Dendritic cell treated with granulocyte-macrophage colony-stimulating factor and Interleukin-4, amounts not matched to agents 40 ng/mL and 50 ng/mL, for 4 days (primary cell): ENCODE measurements around the gene OGDH.

Experiments used
- H3K27ac Mint-ChIP-seq: one replicate; pipeline ENCODE4 v1.8.0; 2022; ENCODE audit warnings: mild to moderate bottlenecking, mixed read lengths
- H3K27me3 Mint-ChIP-seq: one replicate; pipeline ENCODE4 v1.8.0; 2022; ENCODE audit warnings: mild to moderate bottlenecking, mixed read lengths
- H3K36me3 Mint-ChIP-seq: one replicate; pipeline ENCODE4 v1.8.0; 2022; ENCODE audit warnings: low read depth, mixed read lengths
- H3K4me1 Mint-ChIP-seq: one replicate; pipeline ENCODE4 v1.8.0; 2022; ENCODE audit warnings: low read depth, mixed read lengths
- H3K4me3 Mint-ChIP-seq: one replicate; pipeline ENCODE4 v1.8.0; 2022; ENCODE audit warnings: mild to moderate bottlenecking, moderate library complexity, mixed read lengths
- H3K9me3 Mint-ChIP-seq: one replicate; pipeline ENCODE4 v1.8.0; 2022; ENCODE audit warnings: mixed read lengths
- intact Hi-C: fragments of 100-400 bp; cut with micrococcal nuclease; formaldehyde crosslinking; loops from one replicate; pipeline ENCODE4 v1.15.0; 2022

OGDH gene

GRCh38 chr7:44646176-44646920 is 39.9 kb downstream of the OGDH start:
- no peaks in the 10 kb centered on the region for H3K27me3 Mint-ChIP-seq
- no peak overlapping the region for H3K4me3 Mint-ChIP-seq
- H3K9me3 Mint-ChIP-seq: no peaks in the 10 kb centered on the region
- H3K36me3 Mint-ChIP-seq: peaks cover 92% of the 10 kb centered on the region
- peak overlapping the region; percentile 10 for H3K27ac Mint-ChIP-seq
- H3K4me1 Mint-ChIP-seq: peaks cover 11% of the 10 kb centered on the region
- intact Hi-C loops: no loop called here

GRCh38 chr7:44646921-44647636 is 40.7 kb downstream of the OGDH start:
- no peaks in the 10 kb centered on the region for H3K9me3 Mint-ChIP-seq
- H3K36me3 Mint-ChIP-seq: peaks cover 91% of the 10 kb centered on the region
- no peaks in the 10 kb centered on the region for H3K27me3 Mint-ChIP-seq
- H3K27ac Mint-ChIP-seq: no peak overlapping the region
- no peak overlapping the region for H3K4me3 Mint-ChIP-seq
- peaks cover 11% of the 10 kb centered on the region for H3K4me1 Mint-ChIP-seq
- intact Hi-C loops: no loop called here

GRCh38 chr7:44647981-44648714 is 41.7 kb downstream of the OGDH start:
- Mint-ChIP-seq H3K4me3 (no peak overlapping the region), H3K27me3 (no peaks in the 10 kb centered on the region), H3K27ac (no peak overlapping the region), H3K36me3 (peaks cover 97% of the 10 kb centered on the region), H3K9me3 (no peaks in the 10 kb centered on the region), H3K4me1 (peaks cover 11% of the 10 kb centered on the region)
- intact Hi-C loops: no loop called here

- intact Hi-C loops: no loop called here
- H3K27me3 Mint-ChIP-seq: no peaks in the 10 kb centered on the region
- H3K4me1 Mint-ChIP-seq: peaks cover 12% of the 10 kb centered on the region
- peaks cover 98% of the 10 kb centered on the region for H3K36me3 Mint-ChIP-seq
- H3K4me3 Mint-ChIP-seq: no peak overlapping the region
- no peaks in the 10 kb centered on the region for H3K9me3 Mint-ChIP-seq
- H3K27ac Mint-ChIP-seq: peak overlapping the region; percentile 25
These were observed 43.8 kb downstream of the OGDH start for GRCh38 chr7:44650242-44650641.

GRCh38 chr7:44650772-44651171 is 44.3 kb downstream of the OGDH start:
- H3K27me3 Mint-ChIP-seq: no peaks in the 10 kb centered on the region
- peaks cover 98% of the 10 kb centered on the region for H3K36me3 Mint-ChIP-seq
- H3K27ac Mint-ChIP-seq: peak overlapping the region; percentile 25
- H3K4me1 Mint-ChIP-seq: peaks cover 14% of the 10 kb centered on the region
- intact Hi-C loops: no loop called here
- no peaks in the 10 kb centered on the region for H3K9me3 Mint-ChIP-seq
- no peak overlapping the region for H3K4me3 Mint-ChIP-seq

- no peaks in the 10 kb centered on the region for H3K27me3 Mint-ChIP-seq
- intact Hi-C loops: no loop called here
- peaks cover 98% of the 10 kb centered on the region for H3K36me3 Mint-ChIP-seq
- H3K27ac Mint-ChIP-seq: no peak overlapping the region
- H3K9me3 Mint-ChIP-seq: peaks cover 17% of the 10 kb centered on the region
- H3K4me1 Mint-ChIP-seq: peaks cover 13% of the 10 kb centered on the region
- H3K4me3 Mint-ChIP-seq: no peak overlapping the region
These were observed 46.1 kb downstream of the OGDH start for GRCh38 chr7:44652535-44652934.

GRCh38 chr7:44654255-44654796 is 47.9 kb downstream of the OGDH start:
- intact Hi-C loops: no loop called here
- H3K9me3 Mint-ChIP-seq: peaks cover 26% of the 10 kb centered on the region
- no peak overlapping the region for H3K4me3 Mint-ChIP-seq
- no peaks in the 10 kb centered on the region for H3K27me3 Mint-ChIP-seq
- no peak overlapping the region for H3K27ac Mint-ChIP-seq
- H3K4me1 Mint-ChIP-seq: peaks cover 13% of the 10 kb centered on the region
- H3K36me3 Mint-ChIP-seq: peaks cover 98% of the 10 kb centered on the region

GRCh38 chr7:44655341-44655740 is 48.9 kb downstream of the OGDH start:
- Mint-ChIP-seq H3K27me3 (no peaks in the 10 kb centered on the region), H3K27ac (peak overlapping the region; percentile 58)
- intact Hi-C loops: no loop called here

GRCh38 chr7:44658979-44659378 is 52.6 kb downstream of the OGDH start:
- intact Hi-C loops: no loop called here
- peaks cover 13% of the 10 kb centered on the region for H3K4me1 Mint-ChIP-seq
- H3K9me3 Mint-ChIP-seq: peaks cover 48% of the 10 kb centered on the region
- no peaks in the 10 kb centered on the region for H3K27me3 Mint-ChIP-seq
- H3K36me3 Mint-ChIP-seq: peaks cover 100% of the 10 kb centered on the region
- no peak overlapping the region for H3K27ac Mint-ChIP-seq
- H3K4me3 Mint-ChIP-seq: no peak overlapping the region

More at GRCh38 chr7:44655341-44655740, 48.9 kb downstream of the OGDH start:
- H3K4me1 Mint-ChIP-seq: peaks cover 13% of the 10 kb centered on the region
- peaks cover 98% of the 10 kb centered on the region for H3K36me3 Mint-ChIP-seq
- H3K9me3 Mint-ChIP-seq: peaks cover 36% of the 10 kb centered on the region
- no peak overlapping the region for H3K4me3 Mint-ChIP-seq

- Mint-ChIP-seq H3K4me1 (peaks cover 11% of the 10 kb centered on the region), H3K27me3 (no peaks in the 10 kb centered on the region), H3K9me3 (peaks cover 44% of the 10 kb centered on the region), H3K27ac (no peak overlapping the region), H3K4me3 (no peak overlapping the region), H3K36me3 (peaks cover 100% of the 10 kb centered on the region)
- intact Hi-C loops: no loop called here
These were observed 54.8 kb downstream of the OGDH start for GRCh38 chr7:44661233-44661632.

GRCh38 chr7:44664780-44665461 is 58.5 kb downstream of the OGDH start:
- peaks cover 100% of the 10 kb centered on the region for H3K36me3 Mint-ChIP-seq
- H3K27ac Mint-ChIP-seq: no peak overlapping the region
- no peak overlapping the region for H3K4me3 Mint-ChIP-seq
- no peaks in the 10 kb centered on the region for H3K27me3 Mint-ChIP-seq
- intact Hi-C loops: no loop called here
- peaks cover 23% of the 10 kb centered on the region for H3K4me1 Mint-ChIP-seq
- H3K9me3 Mint-ChIP-seq: peaks cover 16% of the 10 kb centered on the region

- Mint-ChIP-seq H3K9me3 (peaks cover 8% of the 10 kb centered on the region), H3K4me3 (no peak overlapping the region), H3K27ac (peak overlapping the region; percentile 70), H3K27me3 (no peaks in the 10 kb centered on the region), H3K36me3 (peaks cover 100% of the 10 kb centered on the region), H3K4me1 (peaks cover 23% of the 10 kb centered on the region)
- intact Hi-C loops: no loop called here
These were observed 59.2 kb downstream of the OGDH start for GRCh38 chr7:44665531-44666213.

GRCh38 chr7:44666566-44666965 is 60.1 kb downstream of the OGDH start:
- Mint-ChIP-seq H3K27ac (peak overlapping the region; percentile 70), H3K9me3 (no peaks in the 10 kb centered on the region), H3K36me3 (peaks cover 100% of the 10 kb centered on the region), H3K4me3 (no peak overlapping the region), H3K4me1 (peaks cover 23% of the 10 kb centered on the region), H3K27me3 (no peaks in the 10 kb centered on the region)
- intact Hi-C loops: no loop called here
